ENCODE data around the gene FAM170B. TPM values are rescaled to one million over a fixed set of nuclear protein-coding genes. Genes with fewer than 3 reads are reported as not detected.

The FAM170B gene
- total and polyA plus RNA-seq, 2 donors (not counting 3 experiments of a cell fraction or from before 2014, with no cell fraction given): not detected

DNA sequence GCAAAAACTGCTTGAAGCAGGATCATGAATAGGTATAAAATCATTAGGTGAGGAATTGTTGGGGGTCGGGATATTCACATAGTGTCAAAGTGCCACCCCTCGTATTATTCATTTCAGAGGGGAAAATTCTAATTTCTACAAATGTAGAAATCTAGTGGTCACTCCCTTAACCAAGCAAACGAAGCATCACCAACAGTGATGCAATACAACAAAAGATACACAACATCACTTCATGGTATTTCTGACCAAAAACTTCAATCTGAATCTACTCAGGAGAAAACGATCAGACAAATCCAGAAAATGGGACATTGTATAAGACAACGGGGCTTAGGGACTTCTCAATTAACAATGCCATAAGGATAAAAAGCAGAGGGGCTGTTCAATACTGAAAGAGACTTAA, 26.3 kb upstream of the FAM170B start:
- ChIA-PET CTCF (interaction anchor here (3.3 kb wide), 1 partner anchor 502 kb away, joined by 28 read pairs; no protein-coding TSS in a partner anchor), POLR2A (no interaction called here)
- intact Hi-C loops (cut with micrococcal nuclease) (no loop called here), dilution Hi-C loops (cut with MboI; ENCODE audit: extremely low pct_ligation_motif_present, low sequenced_read_pairs) (no loop called here)
- H2AFZ ChIP-seq (ENCODE audit: low read depth, low read length): no peak overlapping the region
- no peak overlapping the region for H3K4me2 ChIP-seq (ENCODE audit: insufficient read depth, low read length)
- no peaks in the 10 kb centered on the region for H3K36me3 ChIP-seq (ENCODE audit: control insufficient read depth in 2 of 2, extremely low read depth in 1 of 2, insufficient read depth in 2 of 2, low read length in 2 of 2)
- no peak overlapping the region for H3K4me3 ChIP-seq (replicated peaks in 1 of 3; ENCODE audit: insufficient read depth in 1 of 3, low read depth in 1 of 3, low read length in 3 of 3)
- H3K27ac ChIP-seq (ENCODE audit: insufficient read depth, low read depth, low read length): no peak overlapping the region
- H3K9ac ChIP-seq (replicated peaks; ENCODE audit: extremely low read depth, insufficient read depth, low read length): no peak overlapping the region
- TF ChIP-seq, protein P1, sequence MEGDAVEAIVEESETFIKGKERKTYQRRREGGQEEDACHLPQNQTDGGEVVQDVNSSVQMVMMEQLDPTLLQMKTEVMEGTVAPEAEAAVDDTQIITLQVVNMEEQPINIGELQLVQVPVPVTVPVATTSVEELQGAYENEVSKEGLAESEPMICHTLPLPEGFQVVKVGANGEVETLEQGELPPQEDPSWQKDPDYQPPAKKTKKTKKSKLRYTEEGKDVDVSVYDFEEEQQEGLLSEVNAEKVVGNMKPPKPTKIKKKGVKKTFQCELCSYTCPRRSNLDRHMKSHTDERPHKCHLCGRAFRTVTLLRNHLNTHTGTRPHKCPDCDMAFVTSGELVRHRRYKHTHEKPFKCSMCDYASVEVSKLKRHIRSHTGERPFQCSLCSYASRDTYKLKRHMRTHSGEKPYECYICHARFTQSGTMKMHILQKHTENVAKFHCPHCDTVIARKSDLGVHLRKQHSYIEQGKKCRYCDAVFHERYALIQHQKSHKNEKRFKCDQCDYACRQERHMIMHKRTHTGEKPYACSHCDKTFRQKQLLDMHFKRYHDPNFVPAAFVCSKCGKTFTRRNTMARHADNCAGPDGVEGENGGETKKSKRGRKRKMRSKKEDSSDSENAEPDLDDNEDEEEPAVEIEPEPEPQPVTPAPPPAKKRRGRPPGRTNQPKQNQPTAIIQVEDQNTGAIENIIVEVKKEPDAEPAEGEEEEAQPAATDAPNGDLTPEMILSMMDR (IDR thresholded peaks at IDR 0.05; ENCODE audit: extremely low read depth in 1 of 2, insufficient read depth in 1 of 2, low read depth in 1 of 2, low read length in 2 of 2): no peak
- TF ChIP-seq, protein P2, sequence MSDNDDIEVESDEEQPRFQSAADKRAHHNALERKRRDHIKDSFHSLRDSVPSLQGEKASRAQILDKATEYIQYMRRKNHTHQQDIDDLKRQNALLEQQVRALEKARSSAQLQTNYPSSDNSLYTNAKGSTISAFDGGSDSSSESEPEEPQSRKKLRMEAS (IDR thresholded peaks at IDR 0.05; ENCODE audit: insufficient read depth, insufficient read length): no peak
- no peaks in the 10 kb centered on the region for H3K79me2 ChIP-seq (ENCODE audit: control insufficient read depth, insufficient read depth, low read length)
- no peaks in the 10 kb centered on the region for H3K9me3 ChIP-seq (replicated peaks; ENCODE audit: control insufficient read depth, insufficient read depth, low read length)
- no peaks in the 10 kb centered on the region for H4K20me1 ChIP-seq (replicated peaks; ENCODE audit: control insufficient read depth, extremely low read depth, insufficient read depth, low read length)
- no TSS peak for BruUV-seq (replicated peaks)
- H3K4me1 ChIP-seq (ENCODE audit: control insufficient read depth, extremely low read depth, insufficient read depth, low read length): no peaks in the 10 kb centered on the region
- H3K27me3 ChIP-seq (ENCODE audit: control insufficient read depth in 2 of 2, insufficient read depth in 2 of 2, low read length in 2 of 2): no peaks in the 10 kb centered on the region
- DNase-seq (ENCODE audit: low read depth, low spot score) (no peak), FAIRE-seq (no peak)
- no peaks in the 10 kb centered on the region for H3K9me1 ChIP-seq (replicated peaks; ENCODE audit: control insufficient read depth, extremely low read depth, insufficient read depth, low read length)

DNA sequence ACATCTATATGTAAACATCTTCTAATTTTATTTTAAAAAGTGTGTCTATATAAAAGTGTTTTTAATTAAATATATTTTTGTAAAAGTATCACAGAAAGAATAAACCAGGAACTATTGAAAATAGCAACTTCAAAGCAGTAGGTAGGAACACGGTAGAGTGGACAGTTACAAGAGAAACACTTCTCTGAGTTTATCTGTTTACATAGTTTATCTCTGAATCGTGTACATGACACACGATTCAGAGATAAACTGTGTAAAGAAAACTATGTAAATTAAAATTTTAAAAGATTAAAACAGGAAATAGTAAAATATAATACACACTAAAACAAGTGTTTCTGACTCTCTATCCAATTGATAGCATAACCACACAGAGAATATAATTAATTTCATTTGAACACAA, 25.1 kb upstream of the FAM170B start:
- dilution Hi-C loops (cut with MboI; ENCODE audit: extremely low pct_ligation_motif_present, low sequenced_read_pairs) (no loop called here), intact Hi-C loops (cut with micrococcal nuclease) (no loop called here)
- no peak overlapping the region for H3K4me2 ChIP-seq (ENCODE audit: insufficient read depth, low read length)
- no peaks in the 10 kb centered on the region for H3K36me3 ChIP-seq (ENCODE audit: control insufficient read depth in 2 of 2, extremely low read depth in 1 of 2, insufficient read depth in 2 of 2, low read length in 2 of 2)
- no peaks in the 10 kb centered on the region for H3K27me3 ChIP-seq (ENCODE audit: control insufficient read depth in 2 of 2, insufficient read depth in 2 of 2, low read length in 2 of 2)
- CTCF ChIA-PET: interaction anchor here (3.3 kb wide), 1 partner anchor 500 kb away, joined by 28 read pairs; no protein-coding TSS in a partner anchor
- no TSS peak for BruUV-seq (replicated peaks)
- TF ChIP-seq EZH2 (IDR thresholded peaks at IDR 0.05; ENCODE audit: borderline replicate concordance, low read depth, low read length, severe bottlenecking) (no peak), MYC (IDR thresholded peaks at IDR 0.05; ENCODE audit: low read depth, low read length) (no peak), JUN (IDR thresholded peaks at IDR 0.05; ENCODE audit: borderline replicate concordance, insufficient read depth, insufficient read length, low read depth) (no peak), GATA2 (IDR thresholded peaks at IDR 0.05; ENCODE audit: insufficient read depth, insufficient read length, low read depth, low read length) (no peak), FOS (IDR thresholded peaks at IDR 0.05; ENCODE audit: borderline replicate concordance, insufficient read depth, low read length) (no peak), POLR2AphosphoS5 (IDR thresholded peaks at IDR 0.05; ENCODE audit: insufficient read depth, low read depth, low read length) (no peak), POLR2A (IDR thresholded peaks at IDR 0.05; ENCODE audit: low read depth, low read length) (no peak)
- TF ChIP-seq, protein P1 (IDR thresholded peaks at IDR 0.05; ENCODE audit: extremely low read depth in 1 of 2, insufficient read depth in 1 of 2, low read depth in 1 of 2, low read length in 2 of 2): no peak
- TF ChIP-seq, protein P2 (IDR thresholded peaks at IDR 0.05; ENCODE audit: insufficient read depth, insufficient read length): no peak
- DNase-seq (ENCODE audit: low read depth, low spot score): no peak
- no peaks in the 10 kb centered on the region for H3K9me1 ChIP-seq (replicated peaks; ENCODE audit: control insufficient read depth, extremely low read depth, insufficient read depth, low read length)
- POLR2A ChIA-PET: no interaction called here
- H3K9ac ChIP-seq (replicated peaks; ENCODE audit: extremely low read depth, insufficient read depth, low read length): no peak overlapping the region
- no peak for FAIRE-seq
- H3K9me3 ChIP-seq (replicated peaks; ENCODE audit: control insufficient read depth, insufficient read depth, low read length): no peaks in the 10 kb centered on the region
- no peaks in the 10 kb centered on the region for H3K79me2 ChIP-seq (ENCODE audit: control insufficient read depth, insufficient read depth, low read length)
- no peak overlapping the region for H2AFZ ChIP-seq (ENCODE audit: low read depth, low read length)
- no peaks in the 10 kb centered on the region for H4K20me1 ChIP-seq (replicated peaks; ENCODE audit: control insufficient read depth, extremely low read depth, insufficient read depth, low read length)
- no peaks in the 10 kb centered on the region for H3K4me1 ChIP-seq (ENCODE audit: control insufficient read depth, extremely low read depth, insufficient read depth, low read length)
- no peak overlapping the region for H3K27ac ChIP-seq (ENCODE audit: insufficient read depth, low read depth, low read length)
- H3K4me3 ChIP-seq (replicated peaks in 1 of 3; ENCODE audit: insufficient read depth in 1 of 3, low read depth in 1 of 3, low read length in 3 of 3): no peak overlapping the region

Data from endothelial cell of umbilical vein (primary cell).